Muscle layer of colon (tissue), 2 donors: ENCODE measurements around the gene DHCR7.

Source experiments
- H3K27ac ChIP-seq: one replicate; pipeline ENCODE4 v1.7.0; 2013; ENCODE audit warnings: low read depth, mild to moderate bottlenecking, low read length, moderate library complexity
- H3K27me3 ChIP-seq, 2 donors: one replicate each; pipeline ENCODE4 v1.7.0; 2013; ENCODE audit warnings: low read length in 2 of 2, mild to moderate bottlenecking in 2 of 2; ENCODE audit not compliant: insufficient read depth in 2 of 2, control insufficient read depth in 1 of 2
- H3K36me3 ChIP-seq: one replicate; pipeline ENCODE4 v1.7.0; 2013; ENCODE audit warnings: mild to moderate bottlenecking, low read length; ENCODE audit not compliant: insufficient read depth
- H3K4me1 ChIP-seq: one replicate; pipeline ENCODE4 v1.7.0; 2013; ENCODE audit warnings: mild to moderate bottlenecking, low read length; ENCODE audit not compliant: insufficient read depth
- H3K4me3 ChIP-seq, 2 donors: one replicate each; pipeline ENCODE4 v1.7.0; 2013; ENCODE audit warnings: low read length in 2 of 2, low read depth in 1 of 2, mild to moderate bottlenecking in 1 of 2, moderate library complexity in 1 of 2
- H3K9ac ChIP-seq: one replicate; pipeline ENCODE4 v1.7.0; 2013; ENCODE audit warnings: low read length
- H3K9me3 ChIP-seq: one replicate; pipeline ENCODE4 v1.7.0; 2013; ENCODE audit warnings: mild to moderate bottlenecking, low read length
- donor health status: abdominal sarcoma.
- donor health status: Adenocarcinoma of cecum.

The DHCR7 gene

GRCh38 chr11:71462726-71463125 lies 14.5 kb upstream of the DHCR7 start:
- H3K36me3 ChIP-seq: peaks cover 47% of the 10 kb centered on the region
- no peaks in the 10 kb centered on the region for H3K4me1 ChIP-seq
- no peak overlapping the region for H3K27ac ChIP-seq
- H3K4me3 ChIP-seq: no peak overlapping the region
- no peaks in the 10 kb centered on the region for H3K27me3 ChIP-seq
- H3K9ac ChIP-seq: no peak overlapping the region
- H3K9me3 ChIP-seq: no peaks in the 10 kb centered on the region

GRCh38 chr11:71461696-71462095 lies 13.5 kb upstream of the DHCR7 start:
- H3K36me3 ChIP-seq: peaks cover 57% of the 10 kb centered on the region
- no peak overlapping the region for H3K9ac ChIP-seq
- H3K27me3 ChIP-seq: no peaks in the 10 kb centered on the region
- no peaks in the 10 kb centered on the region for H3K9me3 ChIP-seq
- H3K4me3 ChIP-seq: no peak overlapping the region
- H3K4me1 ChIP-seq: no peaks in the 10 kb centered on the region
- no peak overlapping the region for H3K27ac ChIP-seq

GRCh38 chr11:71459767-71460320 lies 11.7 kb upstream of the DHCR7 start:
- H3K4me3 ChIP-seq: no peak overlapping the region
- H3K9me3 ChIP-seq: no peaks in the 10 kb centered on the region
- H3K27me3 ChIP-seq: no peaks in the 10 kb centered on the region
- no peaks in the 10 kb centered on the region for H3K4me1 ChIP-seq
- H3K9ac ChIP-seq: no peak overlapping the region
- H3K27ac ChIP-seq: no peak overlapping the region
- H3K36me3 ChIP-seq: peaks cover 64% of the 10 kb centered on the region

GRCh38 chr11:71459076-71459766 lies 11.0 kb upstream of the DHCR7 start:
- H3K36me3 ChIP-seq: peaks cover 65% of the 10 kb centered on the region
- no peak overlapping the region for H3K9ac ChIP-seq
- no peaks in the 10 kb centered on the region for H3K27me3 ChIP-seq
- H3K9me3 ChIP-seq: no peaks in the 10 kb centered on the region
- no peak overlapping the region for H3K27ac ChIP-seq
- H3K4me3 ChIP-seq: no peak overlapping the region
- peaks cover 4% of the 10 kb centered on the region for H3K4me1 ChIP-seq

- Histone ChIP-seq H3K9ac (no peak overlapping the region), H3K4me1 (peaks cover 11% of the 10 kb centered on the region), H3K36me3 (peaks cover 65% of the 10 kb centered on the region), H3K4me3 (no peak overlapping the region), H3K9me3 (no peaks in the 10 kb centered on the region), H3K27me3 (no peaks in the 10 kb centered on the region), H3K27ac (no peak overlapping the region)
Measured at GRCh38 chr11:71458146-71459070, 10.2 kb upstream of the DHCR7 start.

GRCh38 chr11:71456831-71457230 lies 8.6 kb upstream of the DHCR7 start:
- H3K4me3 ChIP-seq: no peak overlapping the region
- peaks cover 16% of the 10 kb centered on the region for H3K4me1 ChIP-seq
- peaks cover 64% of the 10 kb centered on the region for H3K36me3 ChIP-seq
- H3K9ac ChIP-seq: no peak overlapping the region
- no peak overlapping the region for H3K27ac ChIP-seq
- no peaks in the 10 kb centered on the region for H3K9me3 ChIP-seq
- H3K27me3 ChIP-seq: no peaks in the 10 kb centered on the region

- Histone ChIP-seq H3K9me3 (no peaks in the 10 kb centered on the region), H3K4me3 (no peak overlapping the region), H3K27ac (no peak overlapping the region), H3K9ac (no peak overlapping the region), H3K4me1 (peaks cover 18% of the 10 kb centered on the region), H3K27me3 (no peaks in the 10 kb centered on the region), H3K36me3 (peaks cover 60% of the 10 kb centered on the region)
Measured at GRCh38 chr11:71456294-71456693, 8.1 kb upstream of the DHCR7 start.

GRCh38 chr11:71454470-71455113 lies 6.4 kb upstream of the DHCR7 start:
- no peaks in the 10 kb centered on the region for H3K27me3 ChIP-seq
- peaks cover 44% of the 10 kb centered on the region for H3K36me3 ChIP-seq
- H3K9me3 ChIP-seq: no peaks in the 10 kb centered on the region
- H3K4me1 ChIP-seq: peaks cover 19% of the 10 kb centered on the region
- H3K27ac ChIP-seq: no peak overlapping the region
- H3K4me3 ChIP-seq: no peak overlapping the region
- H3K9ac ChIP-seq: no peak overlapping the region

- Histone ChIP-seq H3K36me3 (peaks cover 38% of the 10 kb centered on the region), H3K4me3 (peak overlapping the region; percentile 89 to 96), H3K27me3 (no peaks in the 10 kb centered on the region), H3K27ac (no peak overlapping the region), H3K9ac (peak overlapping the region; percentile 71), H3K9me3 (no peaks in the 10 kb centered on the region), H3K4me1 (peaks cover 26% of the 10 kb centered on the region)
Measured at GRCh38 chr11:71453918-71454304, 5.7 kb upstream of the DHCR7 start.

- Histone ChIP-seq H3K9me3 (no peaks in the 10 kb centered on the region), H3K4me1 (peaks cover 26% of the 10 kb centered on the region), H3K27ac (peak within 1 kb of the TSS; percentile 79), H3K27me3 (no peaks in the 10 kb centered on the region), H3K9ac (peak within 1 kb of the TSS; percentile 72), H3K4me3 (peak within 1 kb of the TSS; percentile 89 to 96), H3K36me3 (peaks cover 31% of the 10 kb centered on the region)
Measured at GRCh38 chr11:71453037-71453917, 5.1 kb upstream of the DHCR7 start, which contains the start of gene NADSYN1. Gene NADSYN1 (plus strand): TSS chr11:71453203. CDS start chr11:71453297, 94 bp downstream.
